HepG2 (cell line): ENCODE measurements around the gene STXBP5L.

ENCODE experiments used
- CBX1 ChIP-seq: IDR thresholded peaks from one replicate; pipeline ENCODE4 v1.6.1; 2016; ENCODE audit warnings: antibody characterized with exemption, low read depth
- CTCF ChIP-seq: sonication (generic); formaldehyde crosslinking; IDR thresholded peaks from 2 replicates; pipeline ENCODE4 v1.5.0; 2020; ENCODE audit warnings: mild to moderate bottlenecking, missing genetic modification reagents, moderate library complexity
- EZH2 ChIP-seq: conservative IDR thresholded peaks from 2 replicates; pipeline ENCODE4 v1.6.1; 2012; ENCODE audit warnings: mild to moderate bottlenecking, low read depth, low read length, moderate library complexity
- FOXA3 ChIP-seq: IDR thresholded peaks from 2 replicates; pipeline ENCODE4 v1.6.1; 2016; ENCODE audit warnings: missing genetic modification reagents, missing compliant biosample characterization
- HDAC6 ChIP-seq: fragments of 200-600 bp; sonication (generic); IDR thresholded peaks from 2 replicates; pipeline ENCODE4 v1.7.0; 2017; ENCODE audit warnings: mild to moderate bottlenecking, antibody characterized with exemption, low read length, low read depth
- POLR2AphosphoS5 ChIP-seq: IDR thresholded peaks from 2 replicates; pipeline ENCODE4 v1.6.1; 2012; ENCODE audit warnings: low read depth, low read length
- XBP1 ChIP-seq: sonication (generic); formaldehyde crosslinking; IDR thresholded peaks from 2 replicates; pipeline ENCODE4 v1.5.0; 2020; ENCODE audit warnings: missing genetic modification reagents
- ZNF263 ChIP-seq: sonication (generic); formaldehyde crosslinking; IDR thresholded peaks from 2 replicates; pipeline ENCODE4 v1.4.0; 2020; ENCODE audit warnings: missing genetic modification reagents
- ZNF317 ChIP-seq: sonication (generic); formaldehyde crosslinking; IDR thresholded peaks from 2 replicates; pipeline ENCODE4 v1.5.0; 2020; ENCODE audit warnings: mild to moderate bottlenecking, missing genetic modification reagents

GRCh38 chr3:120928991-120929390 lies 21.0 kb downstream of the STXBP5L start:
- TF ChIP-seq CTCF (CRISPR knock-in tag) = no peak
- no peak for TF ChIP-seq POLR2AphosphoS5
- no peak for TF ChIP-seq XBP1 (CRISPR knock-in tag)
- no peak for TF ChIP-seq FOXA3
- TF ChIP-seq ZNF317 (CRISPR knock-in tag) = no peak
- TF ChIP-seq ZNF263 (CRISPR knock-in tag) = no peak
- TF ChIP-seq HDAC6 = no peak
- no peak for TF ChIP-seq EZH2
- no peak for TF ChIP-seq CBX1
